Activated naive CD4-positive, alpha-beta T cell treated with anti-CD3 and anti-CD28 coated beads for 36 hours (primary cell): ENCODE measurements around the gene EMCN. TPM values are rescaled to one million over a fixed set of nuclear protein-coding genes. Genes with fewer than 3 reads are reported as not detected.
"Not testable (repeated sequence)": the region's sequence is repeated elsewhere in the genome, so short reads cannot be mapped to it uniquely, and the experiment has no call there.

Experiments
- CTCF ChIA-PET: fragments of 350-600 bp; sonication (Branson Sonifier 250); formaldehyde crosslinking; loops from one replicate; lab custom pipeline; 2021; ENCODE audit warnings: antibody characterized with exemption; lab: Charles Lee
- DNase-seq: peaks from one replicate; pipeline ENCODE4 v3.0.0-alpha.2; 2020
- H3K27ac Mint-ChIP-seq: one replicate; pipeline ENCODE4 v1.8.0; 2021; ENCODE audit warnings: mild to moderate bottlenecking, mixed read lengths
- H3K27me3 Mint-ChIP-seq: one replicate; pipeline ENCODE4 v1.8.0; 2021; ENCODE audit warnings: low read depth, mixed read lengths
- H3K36me3 Mint-ChIP-seq: one replicate; pipeline ENCODE4 v1.8.0; 2021; ENCODE audit warnings: low read depth, mixed read lengths
- H3K4me1 Mint-ChIP-seq: one replicate; pipeline ENCODE4 v1.8.0; 2021; ENCODE audit warnings: low read depth, mixed read lengths
- H3K4me3 Mint-ChIP-seq: one replicate; pipeline ENCODE4 v1.8.0; 2021; ENCODE audit warnings: mild to moderate bottlenecking, moderate library complexity, mixed read lengths
- H3K9me3 Mint-ChIP-seq: one replicate; pipeline ENCODE4 v1.8.0; 2021; ENCODE audit warnings: mixed read lengths
- intact Hi-C: fragments of 100-400 bp; cut with micrococcal nuclease; formaldehyde crosslinking; loops from one replicate; pipeline ENCODE4 v1.15.1; 2023
- total RNA-seq, 2 experiments: library from RNA; stranded (reverse); gene quantifications; one replicate each; pipeline ENCODE4 v1.2.3, GENCODE V29; 2021

The EMCN gene
- total RNA-seq, 2 experiments from 2014 or later, result not detected

DNA sequence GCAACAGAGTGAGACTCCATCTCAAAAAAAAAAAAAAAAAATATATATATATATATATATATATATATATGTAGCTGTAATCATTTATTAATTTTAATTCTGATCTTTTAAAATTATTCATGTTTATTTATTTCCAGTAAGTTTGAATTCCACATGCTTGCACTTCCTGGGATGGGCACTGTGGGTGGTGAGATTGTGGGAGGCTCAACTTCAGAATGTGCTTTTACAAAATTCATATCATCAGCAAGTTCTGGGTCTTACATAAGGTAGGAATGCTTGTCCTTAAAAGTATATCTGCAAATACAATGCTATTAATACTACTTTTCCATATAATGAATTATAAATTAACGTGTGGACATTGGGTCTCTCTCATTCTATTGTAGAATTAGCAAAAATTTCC, 156.5 kb downstream of the EMCN start:
- Mint-ChIP-seq H3K27me3 (peaks cover 1% of the 10 kb centered on the region), H3K27ac (no peak overlapping the region), H3K36me3 (no peaks in the 10 kb centered on the region), H3K4me1 (no peaks in the 10 kb centered on the region), H3K4me3 (no peak overlapping the region), H3K9me3 (peaks cover 5% of the 10 kb centered on the region)
- no peak for DNase-seq
- intact Hi-C loops, result no loop called here
- CTCF ChIA-PET, result no interaction called here

DNA sequence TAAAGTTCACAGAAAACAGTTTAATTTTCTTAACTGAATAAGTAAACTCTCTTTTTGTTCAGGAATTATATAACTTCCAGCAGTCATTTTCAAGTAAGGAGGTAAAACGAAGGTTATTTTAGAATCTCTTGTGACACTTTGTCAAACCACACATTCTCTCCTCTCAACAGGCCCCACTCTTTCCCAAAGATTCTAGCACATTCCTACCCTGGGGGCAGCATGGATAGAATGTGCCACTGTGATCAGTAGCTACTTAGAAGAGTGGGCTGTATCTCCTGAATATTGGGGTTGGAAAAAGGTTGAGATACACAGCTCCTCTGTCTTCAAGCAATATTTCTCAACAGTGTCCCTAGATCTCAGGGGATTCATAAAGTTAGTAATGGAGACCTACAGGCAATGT, 157.6 kb downstream of the EMCN start:
- Mint-ChIP-seq H3K27me3 (peaks cover 1% of the 10 kb centered on the region), H3K9me3 (peaks cover 5% of the 10 kb centered on the region), H3K4me1 (no peaks in the 10 kb centered on the region), H3K36me3 (no peaks in the 10 kb centered on the region), H3K4me3 (no peak overlapping the region), H3K27ac (no peak overlapping the region)
- intact Hi-C loops, result no loop called here
- CTCF ChIA-PET, result no interaction called here
- DNase-seq, result no peak

DNA sequence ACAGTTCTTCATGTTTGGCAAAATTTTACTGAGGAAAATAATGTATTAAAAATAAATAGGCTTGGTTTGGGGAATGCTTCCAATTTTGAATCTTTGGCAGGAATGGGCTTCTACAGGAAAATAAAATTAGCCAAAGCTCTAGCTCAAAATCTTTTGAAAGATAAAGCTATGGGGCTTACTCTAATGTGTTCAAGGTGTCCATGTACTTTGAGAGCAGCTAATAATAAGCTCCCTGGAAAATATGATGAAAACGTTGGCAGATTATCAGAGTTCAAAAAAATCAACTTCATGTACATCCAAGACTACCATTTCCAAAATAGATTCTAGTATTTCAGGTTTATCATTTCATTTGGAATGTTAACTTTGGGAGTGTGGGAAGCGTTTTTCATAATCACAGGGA, 158.4 kb downstream of the EMCN start:
- Mint-ChIP-seq H3K4me3 (no peak overlapping the region), H3K36me3 (no peaks in the 10 kb centered on the region), H3K27ac (no peak overlapping the region), H3K27me3 (peaks cover 1% of the 10 kb centered on the region), H3K4me1 (no peaks in the 10 kb centered on the region), H3K9me3 (peaks cover 5% of the 10 kb centered on the region)
- CTCF ChIA-PET, result no interaction called here
- intact Hi-C loops, result no loop called here
- no peak for DNase-seq

DNA sequence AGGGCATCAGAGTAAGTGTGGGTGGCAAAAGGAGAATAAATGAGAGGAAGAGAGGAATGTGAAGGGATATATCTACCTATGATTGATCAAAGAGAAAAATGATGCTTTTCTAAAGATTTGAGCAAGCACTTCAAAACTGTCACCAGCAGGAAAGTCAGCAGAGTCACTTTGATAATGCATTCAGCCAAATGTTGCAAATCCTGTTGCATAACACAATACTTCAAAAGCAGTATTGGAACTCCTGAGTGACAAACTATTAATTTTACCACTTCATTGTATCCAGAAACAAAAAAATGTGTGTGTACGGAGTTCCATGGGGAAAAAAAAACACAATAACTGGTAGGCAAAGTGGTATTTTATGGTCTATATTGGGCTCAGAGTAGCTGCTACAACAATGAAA, 160.3 kb downstream of the EMCN start:
- intact Hi-C loops, result no loop called here
- CTCF ChIA-PET, result no interaction called here
- H3K4me3 Mint-ChIP-seq, result no peak overlapping the region
- no peaks in the 10 kb centered on the region for H3K36me3 Mint-ChIP-seq
- peaks cover 1% of the 10 kb centered on the region for H3K27me3 Mint-ChIP-seq
- no peak overlapping the region for H3K27ac Mint-ChIP-seq
- no peaks in the 10 kb centered on the region for H3K4me1 Mint-ChIP-seq
- peaks cover 5% of the 10 kb centered on the region for H3K9me3 Mint-ChIP-seq
- DNase-seq, result no peak

DNA sequence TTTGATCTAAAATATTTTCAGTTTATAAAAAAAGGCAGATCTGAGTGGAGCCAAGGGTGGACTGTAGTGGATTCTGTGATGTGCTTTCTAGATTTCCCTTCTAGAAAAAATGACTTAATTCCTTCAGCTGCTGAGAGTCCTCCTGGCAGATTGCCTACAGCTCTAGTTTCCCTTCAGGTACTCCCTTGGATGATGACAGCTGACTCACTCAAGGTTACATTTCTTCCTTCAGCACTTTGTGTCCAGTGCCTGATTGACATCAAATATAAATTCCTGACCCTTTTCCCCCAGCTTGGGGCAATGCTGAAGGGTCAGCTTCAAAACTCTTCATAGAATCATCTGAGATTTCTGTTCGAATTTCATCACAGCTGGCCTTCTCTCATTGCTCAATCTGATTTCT, 161.7 kb downstream of the EMCN start:
- Mint-ChIP-seq H3K4me3 (no peak overlapping the region), H3K27me3 (peaks cover 1% of the 10 kb centered on the region)

DNA sequence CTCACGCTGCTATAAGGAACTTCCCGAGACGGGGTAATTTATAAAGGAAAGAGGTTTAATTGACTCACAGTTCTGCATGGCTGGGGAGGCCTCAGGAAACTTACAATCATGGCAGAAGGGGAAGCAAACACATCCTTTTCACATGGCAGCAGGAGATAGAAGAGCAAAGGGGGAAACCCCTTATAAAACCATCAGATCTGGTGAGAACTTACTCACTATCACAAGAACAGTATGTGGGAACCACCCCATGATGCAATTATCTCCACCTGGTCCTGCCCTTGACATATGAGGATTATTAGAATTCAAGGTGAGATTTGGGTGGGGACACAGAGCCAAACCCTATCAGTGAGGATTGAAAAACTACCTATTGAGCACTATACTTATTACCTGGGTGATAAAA, 165.5 kb downstream of the EMCN start:
- H3K9me3 Mint-ChIP-seq, H3K4me1 Mint-ChIP-seq, DNase-seq, H3K27ac Mint-ChIP-seq, H3K4me3 Mint-ChIP-seq, H3K27me3 Mint-ChIP-seq, CTCF ChIA-PET, H3K36me3 Mint-ChIP-seq, intact Hi-C loops: not testable (repeated sequence)

More for the DNA sequence above, 161.7 kb downstream of the EMCN start:
- no peak overlapping the region for H3K27ac Mint-ChIP-seq
- intact Hi-C loops, result no loop called here
- CTCF ChIA-PET, result interaction anchor here (0.6 kb wide), 1 partner anchor 56 kb away, joined by 3 read pairs; no protein-coding TSS in a partner anchor
- no peak for DNase-seq
- no peaks in the 10 kb centered on the region for H3K36me3 Mint-ChIP-seq
- peaks cover 9% of the 10 kb centered on the region for H3K9me3 Mint-ChIP-seq
- H3K4me1 Mint-ChIP-seq, result no peaks in the 10 kb centered on the region

DNA sequence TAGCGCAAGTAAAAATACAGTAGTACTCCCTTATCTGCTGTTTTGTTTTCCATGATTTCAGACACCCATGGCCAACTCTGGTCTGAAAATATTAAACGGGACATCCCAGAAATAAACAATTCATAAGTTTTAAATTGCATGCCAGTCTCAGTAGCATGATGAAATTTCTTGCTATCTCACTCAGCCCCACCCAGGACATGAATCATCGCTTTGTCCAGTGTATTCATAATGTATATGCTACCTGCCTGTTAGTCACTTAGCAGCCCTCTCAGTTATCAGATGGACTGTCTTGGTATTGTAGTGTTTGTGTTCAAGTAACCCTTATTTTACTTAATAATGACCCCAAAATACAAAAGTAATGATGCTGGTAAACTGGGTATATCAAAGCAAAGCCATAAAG, 169.3 kb downstream of the EMCN start:
- Mint-ChIP-seq H3K36me3 (no peaks in the 10 kb centered on the region), H3K27me3 (peaks cover 4% of the 10 kb centered on the region), H3K27ac (no peak overlapping the region), H3K9me3 (peaks cover 4% of the 10 kb centered on the region), H3K4me3 (no peak overlapping the region), H3K4me1 (no peaks in the 10 kb centered on the region)
- CTCF ChIA-PET, result no interaction called here
- intact Hi-C loops, result no loop called here
- DNase-seq, result no peak

DNA sequence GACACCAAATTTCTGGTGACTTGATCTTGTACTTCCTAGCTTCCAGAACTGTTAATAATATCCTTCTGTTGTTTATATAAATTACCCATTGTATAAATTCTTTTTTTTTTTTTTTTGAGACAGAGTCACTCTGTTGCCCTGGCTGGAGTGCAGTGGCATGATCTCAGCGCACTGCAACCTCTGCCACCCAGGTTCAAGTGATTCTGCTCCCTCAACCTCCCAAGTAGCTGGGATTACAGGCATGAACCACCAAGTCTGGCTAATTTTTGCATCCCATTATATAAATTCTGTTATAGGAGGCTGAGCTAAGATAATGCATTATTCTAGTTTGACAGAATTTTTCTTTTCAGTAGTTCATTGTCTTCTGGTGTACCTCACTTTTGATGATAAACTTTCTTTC, 170.6 kb downstream of the EMCN start:
- no peak overlapping the region for H3K4me3 Mint-ChIP-seq
- intact Hi-C loops, result no loop called here
- CTCF ChIA-PET, result no interaction called here
- H3K36me3 Mint-ChIP-seq, result no peaks in the 10 kb centered on the region
- DNase-seq, result no peak
- peaks cover 4% of the 10 kb centered on the region for H3K27me3 Mint-ChIP-seq
- peaks cover 3% of the 10 kb centered on the region for H3K9me3 Mint-ChIP-seq
- no peak overlapping the region for H3K27ac Mint-ChIP-seq
- H3K4me1 Mint-ChIP-seq, result no peaks in the 10 kb centered on the region

DNA sequence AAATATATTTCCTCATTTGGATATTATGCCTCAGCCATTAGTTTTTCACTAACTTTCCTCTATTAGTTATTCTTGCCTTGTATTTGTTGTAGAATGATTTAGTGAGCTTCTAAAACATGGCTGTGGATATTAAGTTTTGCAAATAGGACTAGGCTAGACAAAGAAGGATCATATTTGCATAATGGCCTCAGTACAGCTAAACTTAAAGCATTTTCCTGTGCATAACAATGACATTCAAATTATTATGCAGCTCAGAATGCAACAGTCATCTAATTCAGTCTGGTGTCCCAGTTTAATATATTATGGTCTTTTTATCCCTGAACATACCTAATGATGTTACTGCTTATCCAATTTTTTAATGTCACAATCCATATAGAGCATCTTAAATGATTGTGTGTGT, 172.2 kb downstream of the EMCN start:
- Mint-ChIP-seq H3K27me3 (peaks cover 4% of the 10 kb centered on the region), H3K4me3 (no peak overlapping the region), H3K9me3 (no peaks in the 10 kb centered on the region), H3K4me1 (no peaks in the 10 kb centered on the region), H3K27ac (no peak overlapping the region), H3K36me3 (no peaks in the 10 kb centered on the region)
- CTCF ChIA-PET, result no interaction called here
- no peak for DNase-seq
- intact Hi-C loops, result no loop called here
